Measurements from ENCODE around the gene MPZL1. TPM values are rescaled to one million over a fixed set of nuclear protein-coding genes. Genes with fewer than 3 reads are reported as not detected.

MPZL1 gene
- total RNA-seq, 4 donors from 2014 or later = 37.1 to 52.3 (median 39.9) TPM

GRCh38 chr1:167685844-167686243, 35.9 kb upstream of the MPZL1 start:
- peaks cover 16% of the 10 kb centered on the region for H3K4me1 ChIP-seq
- no peaks in the 10 kb centered on the region for H3K9me3 ChIP-seq
- no peaks in the 10 kb centered on the region for H3K27me3 ChIP-seq
- TF ChIP-seq EP300 (IDR thresholded peaks at IDR 0.05) (no peak), CTCF (IDR thresholded peaks at IDR 0.05) (no peak), POLR2A (IDR thresholded peaks at IDR 0.05) (no peak), POLR2AphosphoS5 (IDR thresholded peaks at IDR 0.05) (no peak)
- no peak overlapping the region for H3K27ac ChIP-seq
- no peak for DNase-seq (ENCODE audit: low spot score in 2 of 2)
- H3K4me3 ChIP-seq = no peak overlapping the region
- WGBS = 45% methylated on average over 5 of the region's 5 CpGs
- peaks cover 2% of the 10 kb centered on the region for H3K36me3 ChIP-seq

- Histone ChIP-seq H3K27ac (no peak overlapping the region), H3K36me3 (peaks cover 7% of the 10 kb centered on the region), H3K4me3 (no peak overlapping the region), H3K9me3 (no peaks in the 10 kb centered on the region), H3K27me3 (no peaks in the 10 kb centered on the region), H3K4me1 (peaks cover 6% of the 10 kb centered on the region)
- 24% methylated on average over 7 of the region's 7 CpGs for WGBS
- peak in 1 of 2 donors; percentile 79 for DNase-seq (ENCODE audit: low spot score in 2 of 2)
- TF ChIP-seq POLR2AphosphoS5 (IDR thresholded peaks at IDR 0.05) = no peak
- TF ChIP-seq CTCF (IDR thresholded peaks at IDR 0.05) = peak; percentile 89 to 90
Observed at GRCh38 chr1:167687919-167688519, 33.8 kb upstream of the MPZL1 start.

- Histone ChIP-seq H3K36me3 (peaks cover 11% of the 10 kb centered on the region), H3K4me3 (no peak overlapping the region), H3K27ac (no peak overlapping the region), H3K27me3 (no peaks in the 10 kb centered on the region), H3K4me1 (peaks cover 4% of the 10 kb centered on the region), H3K9me3 (no peaks in the 10 kb centered on the region)
- DNase-seq (ENCODE audit: low spot score in 2 of 2) = no peak
- no peak for TF ChIP-seq CTCF (IDR thresholded peaks at IDR 0.05)
- TF ChIP-seq EP300 (IDR thresholded peaks at IDR 0.05) = no peak
- TF ChIP-seq POLR2A (IDR thresholded peaks at IDR 0.05) = no peak
- WGBS = 80% methylated on average over 5 of the region's 5 CpGs
Observed at GRCh38 chr1:167689567-167689920, 32.2 kb upstream of the MPZL1 start.

GRCh38 chr1:167690053-167690452, 31.7 kb upstream of the MPZL1 start:
- WGBS = 84% methylated on average over 4 of the region's 4 CpGs
- H3K4me1 ChIP-seq = peaks cover 4% of the 10 kb centered on the region

GRCh38 chr1:167693425-167694045, 28.2 kb upstream of the MPZL1 start:
- no peak overlapping the region for H3K4me3 ChIP-seq
- peaks cover 11% of the 10 kb centered on the region for H3K36me3 ChIP-seq

More at GRCh38 chr1:167690053-167690452, 31.7 kb upstream of the MPZL1 start:
- DNase-seq (ENCODE audit: low spot score in 2 of 2) = no peak
- Histone ChIP-seq H3K27ac (no peak overlapping the region), H3K4me3 (no peak overlapping the region), H3K36me3 (peaks cover 11% of the 10 kb centered on the region), H3K27me3 (no peaks in the 10 kb centered on the region), H3K9me3 (no peaks in the 10 kb centered on the region)
- TF ChIP-seq EP300 (IDR thresholded peaks at IDR 0.05) (no peak), CTCF (IDR thresholded peaks at IDR 0.05) (no peak)

More at GRCh38 chr1:167693425-167694045, 28.2 kb upstream of the MPZL1 start:
- H3K9me3 ChIP-seq = no peaks in the 10 kb centered on the region
- no peak for DNase-seq (ENCODE audit: low spot score in 2 of 2)
- no peaks in the 10 kb centered on the region for H3K27me3 ChIP-seq
- H3K27ac ChIP-seq = no peak overlapping the region
- WGBS = 85% methylated on average over 5 of the region's 7 CpGs
- TF ChIP-seq EP300 (IDR thresholded peaks at IDR 0.05) (no peak), POLR2AphosphoS5 (IDR thresholded peaks at IDR 0.05) (no peak), CTCF (IDR thresholded peaks at IDR 0.05) (no peak), POLR2A (IDR thresholded peaks at IDR 0.05) (no peak)
- peaks cover 11% of the 10 kb centered on the region for H3K4me1 ChIP-seq
